Measurements from ENCODE around the gene OSBP2.

Gene OSBP2

DNA sequence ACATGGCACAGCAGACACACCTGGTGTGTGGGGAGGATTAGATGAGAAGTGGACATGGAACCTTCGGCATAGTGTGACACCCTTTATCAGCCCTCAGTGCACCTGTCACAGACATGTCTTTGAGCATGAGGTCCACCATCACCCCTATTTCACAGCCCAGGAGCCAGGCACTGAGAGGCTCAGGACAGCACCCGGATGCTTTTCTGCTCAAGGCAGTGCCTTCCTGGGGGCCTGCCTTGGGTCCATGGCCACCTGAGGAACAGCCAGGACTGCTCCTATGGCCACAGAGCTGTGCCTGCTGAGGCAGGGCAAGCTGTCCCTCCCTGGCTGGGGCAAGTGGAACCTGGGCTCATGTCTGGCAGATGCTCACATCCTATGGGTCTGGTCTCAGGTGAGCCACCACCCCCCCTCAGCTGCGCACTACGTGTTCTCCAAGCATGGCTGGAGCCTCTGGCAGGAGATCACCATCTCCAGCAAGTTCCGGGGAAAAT is 198.1 kb downstream of the OSBP2 start:
- TF ChIP-seq, protein P1, sequence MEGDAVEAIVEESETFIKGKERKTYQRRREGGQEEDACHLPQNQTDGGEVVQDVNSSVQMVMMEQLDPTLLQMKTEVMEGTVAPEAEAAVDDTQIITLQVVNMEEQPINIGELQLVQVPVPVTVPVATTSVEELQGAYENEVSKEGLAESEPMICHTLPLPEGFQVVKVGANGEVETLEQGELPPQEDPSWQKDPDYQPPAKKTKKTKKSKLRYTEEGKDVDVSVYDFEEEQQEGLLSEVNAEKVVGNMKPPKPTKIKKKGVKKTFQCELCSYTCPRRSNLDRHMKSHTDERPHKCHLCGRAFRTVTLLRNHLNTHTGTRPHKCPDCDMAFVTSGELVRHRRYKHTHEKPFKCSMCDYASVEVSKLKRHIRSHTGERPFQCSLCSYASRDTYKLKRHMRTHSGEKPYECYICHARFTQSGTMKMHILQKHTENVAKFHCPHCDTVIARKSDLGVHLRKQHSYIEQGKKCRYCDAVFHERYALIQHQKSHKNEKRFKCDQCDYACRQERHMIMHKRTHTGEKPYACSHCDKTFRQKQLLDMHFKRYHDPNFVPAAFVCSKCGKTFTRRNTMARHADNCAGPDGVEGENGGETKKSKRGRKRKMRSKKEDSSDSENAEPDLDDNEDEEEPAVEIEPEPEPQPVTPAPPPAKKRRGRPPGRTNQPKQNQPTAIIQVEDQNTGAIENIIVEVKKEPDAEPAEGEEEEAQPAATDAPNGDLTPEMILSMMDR (IDR thresholded peaks at IDR 0.05; ENCODE audit: low read depth, low read length): no peak
- no peaks in the 10 kb centered on the region for H3K36me3 ChIP-seq
- H3K4me1 ChIP-seq: no peaks in the 10 kb centered on the region
- no peaks in the 10 kb centered on the region for H3K9me3 ChIP-seq
- DNase-seq: no peak
- H3K27me3 ChIP-seq: no peaks in the 10 kb centered on the region
- H3K4me3 ChIP-seq (ENCODE audit: low read depth, low read length): no peak overlapping the region

DNA sequence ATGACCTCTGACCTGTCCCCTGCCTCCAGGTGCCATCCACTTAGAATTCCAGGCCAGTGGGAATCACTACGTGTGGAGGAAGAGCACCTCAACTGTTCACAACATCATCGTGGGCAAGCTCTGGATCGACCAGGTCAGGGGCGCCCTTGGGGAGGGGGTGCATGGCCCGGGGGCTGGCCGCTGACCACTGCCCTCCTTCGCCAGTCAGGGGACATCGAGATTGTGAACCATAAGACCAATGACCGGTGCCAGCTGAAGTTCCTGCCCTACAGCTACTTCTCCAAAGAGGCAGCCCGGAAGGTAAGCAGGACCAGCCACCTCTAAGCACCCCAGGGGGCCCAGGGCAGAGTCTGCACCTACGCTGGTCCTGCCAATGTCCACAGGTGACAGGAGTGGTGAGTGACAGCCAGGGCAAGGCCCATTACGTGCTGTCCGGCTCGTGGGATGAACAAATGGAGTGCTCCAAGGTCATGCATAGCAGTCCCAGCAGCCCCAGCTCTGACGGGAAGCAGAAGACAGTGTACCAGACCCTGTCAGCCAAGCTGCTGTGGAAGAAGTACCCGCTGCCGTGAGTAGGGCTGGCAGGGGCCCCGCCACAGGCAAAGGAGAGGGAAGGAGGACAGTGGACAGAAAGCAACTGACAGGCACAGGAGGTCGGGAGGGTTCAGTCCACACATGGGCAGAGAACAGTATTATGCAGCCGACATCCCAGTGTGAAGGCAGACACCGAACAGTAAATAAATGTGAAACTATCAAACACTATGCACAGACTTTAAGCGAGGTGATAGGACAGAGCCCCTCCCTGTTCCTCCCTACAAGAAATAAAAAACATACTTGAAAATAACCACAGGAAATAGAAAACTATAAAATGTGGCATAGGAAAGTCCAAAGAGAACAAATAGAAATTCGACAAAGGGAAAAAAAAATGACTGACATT is 199.0 kb downstream of the OSBP2 start:
- H3K36me3 ChIP-seq: no peaks in the 10 kb centered on the region
- TF ChIP-seq, protein P1 (IDR thresholded peaks at IDR 0.05; ENCODE audit: low read depth, low read length): no peak
- no peaks in the 10 kb centered on the region for H3K9me3 ChIP-seq
- no peaks in the 10 kb centered on the region for H3K27me3 ChIP-seq
- no peak for DNase-seq
- no peaks in the 10 kb centered on the region for H3K4me1 ChIP-seq
- H3K4me3 ChIP-seq (ENCODE audit: low read depth, low read length): no peak overlapping the region

DNA sequence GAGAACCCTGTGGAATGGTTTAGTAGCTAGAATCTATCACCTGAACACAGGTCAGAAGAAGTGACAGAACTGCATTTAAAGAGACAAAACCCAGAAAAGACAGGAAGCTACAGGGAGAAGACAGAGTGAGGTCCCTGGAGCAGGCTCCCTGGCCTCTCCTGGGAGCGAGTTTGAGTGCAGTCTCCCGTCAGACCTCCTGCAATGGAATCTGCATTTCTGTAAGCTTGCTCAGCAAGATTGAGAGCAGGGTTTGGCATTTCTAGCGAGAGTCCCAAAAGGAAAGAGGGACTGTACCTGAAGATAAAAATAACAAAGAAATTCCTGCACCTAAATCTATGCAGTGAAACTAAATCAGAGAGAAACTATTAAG is 199.7 kb downstream of the OSBP2 start:
- H3K4me1 ChIP-seq: no peaks in the 10 kb centered on the region
- H3K36me3 ChIP-seq: no peaks in the 10 kb centered on the region
- H3K27me3 ChIP-seq: no peaks in the 10 kb centered on the region
- TF ChIP-seq, protein P1 (IDR thresholded peaks at IDR 0.05; ENCODE audit: low read depth, low read length): no peak
- no peak overlapping the region for H3K4me3 ChIP-seq (ENCODE audit: low read depth, low read length)
- no peak for DNase-seq
- H3K9me3 ChIP-seq: no peaks in the 10 kb centered on the region

DNA sequence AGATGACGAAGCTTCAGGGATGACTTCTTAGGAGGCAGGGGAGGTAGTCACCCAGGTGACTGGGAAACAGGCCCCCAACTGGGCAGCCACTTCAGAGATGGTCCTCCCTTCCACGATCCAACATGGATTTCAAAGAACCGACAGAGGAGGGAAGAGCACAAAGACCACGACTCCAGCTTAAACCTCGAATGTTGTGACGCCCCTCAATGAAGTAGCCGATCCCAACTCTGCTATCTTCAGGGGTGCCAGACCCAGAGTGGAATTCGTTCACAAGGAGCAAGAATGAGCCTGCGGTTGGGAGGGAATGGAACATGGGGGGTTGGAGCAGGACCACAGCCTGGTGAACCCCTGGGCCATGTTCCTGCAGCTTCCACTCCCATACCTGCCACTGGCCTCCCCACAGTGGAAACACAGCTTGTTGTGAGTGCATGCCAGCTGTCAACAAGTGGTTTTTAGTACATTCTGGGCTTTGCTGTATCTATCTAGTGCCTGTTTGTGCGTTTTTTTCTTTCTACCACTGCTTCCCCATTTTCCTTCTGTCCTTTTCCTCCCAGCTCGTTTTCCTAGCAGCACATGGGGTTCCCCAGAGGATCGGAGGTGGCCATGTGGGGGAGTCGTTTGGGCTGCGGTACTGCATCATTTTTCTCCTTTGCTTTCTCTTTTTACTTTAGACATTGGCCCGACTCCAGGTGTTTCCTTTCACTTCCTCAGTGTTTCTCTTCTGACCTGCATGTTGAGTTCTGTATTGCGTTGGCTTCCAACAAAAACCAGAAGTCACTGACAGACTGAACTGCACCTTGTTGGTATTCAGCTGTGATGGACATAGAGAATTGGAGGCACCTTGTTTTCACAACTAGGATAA is 208.1 kb downstream of the OSBP2 start:
- TF ChIP-seq, protein P1 (IDR thresholded peaks at IDR 0.05; ENCODE audit: low read depth, low read length): no peak
- Histone ChIP-seq H3K36me3 (no peaks in the 10 kb centered on the region), H3K4me1 (no peaks in the 10 kb centered on the region), H3K27me3 (no peaks in the 10 kb centered on the region), H3K4me3 (ENCODE audit: low read depth, low read length) (no peak overlapping the region), H3K9me3 (no peaks in the 10 kb centered on the region)
- no peak for DNase-seq

DNA sequence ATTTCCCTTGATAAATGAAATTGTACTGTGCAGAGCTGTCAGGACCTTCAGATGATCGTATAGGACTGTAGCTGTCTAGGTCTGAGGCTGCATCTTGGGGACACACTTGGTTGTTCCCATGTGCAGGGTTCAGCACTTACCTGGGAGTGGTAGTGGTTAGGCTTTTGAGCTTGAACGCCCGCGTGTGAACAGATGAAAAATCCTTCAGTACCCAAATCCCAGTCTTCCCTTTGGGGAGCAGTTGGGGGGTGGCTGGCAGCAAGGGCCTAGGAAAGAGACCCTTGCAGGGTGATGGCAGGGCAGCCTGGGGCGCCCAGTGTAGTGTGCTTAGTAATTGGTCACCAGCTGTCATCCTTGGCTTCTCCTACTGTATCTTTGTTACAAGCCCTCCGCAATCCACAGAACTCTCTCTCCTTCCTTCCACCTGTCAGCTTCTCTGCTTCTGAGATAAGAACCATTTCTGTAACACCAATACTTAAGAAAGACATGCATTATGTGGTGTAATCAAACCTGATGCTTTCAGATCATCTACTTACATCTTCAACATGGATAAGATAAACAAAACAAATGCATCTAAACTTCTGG is 209.3 kb downstream of the OSBP2 start:
- H3K27me3 ChIP-seq: no peaks in the 10 kb centered on the region
- H3K4me3 ChIP-seq (ENCODE audit: low read depth, low read length): no peak overlapping the region
- H3K4me1 ChIP-seq: no peaks in the 10 kb centered on the region
- TF ChIP-seq, protein P1 (IDR thresholded peaks at IDR 0.05; ENCODE audit: low read depth, low read length): no peak
- DNase-seq: no peak
- no peaks in the 10 kb centered on the region for H3K9me3 ChIP-seq
- no peaks in the 10 kb centered on the region for H3K36me3 ChIP-seq
